CD1c-positive myeloid dendritic cell (primary cell): ENCODE results near the gene CDH15.
"Not testable (repeated sequence)": the region's sequence is repeated elsewhere in the genome, so short reads cannot be mapped to it uniquely, and the experiment has no call there.

Source experiments
- DNase-seq: peaks from one replicate; pipeline ENCODE4 v3.0.0-alpha.2; 2016; ENCODE audit errors: extremely low spot score

CDH15 gene

DNA sequence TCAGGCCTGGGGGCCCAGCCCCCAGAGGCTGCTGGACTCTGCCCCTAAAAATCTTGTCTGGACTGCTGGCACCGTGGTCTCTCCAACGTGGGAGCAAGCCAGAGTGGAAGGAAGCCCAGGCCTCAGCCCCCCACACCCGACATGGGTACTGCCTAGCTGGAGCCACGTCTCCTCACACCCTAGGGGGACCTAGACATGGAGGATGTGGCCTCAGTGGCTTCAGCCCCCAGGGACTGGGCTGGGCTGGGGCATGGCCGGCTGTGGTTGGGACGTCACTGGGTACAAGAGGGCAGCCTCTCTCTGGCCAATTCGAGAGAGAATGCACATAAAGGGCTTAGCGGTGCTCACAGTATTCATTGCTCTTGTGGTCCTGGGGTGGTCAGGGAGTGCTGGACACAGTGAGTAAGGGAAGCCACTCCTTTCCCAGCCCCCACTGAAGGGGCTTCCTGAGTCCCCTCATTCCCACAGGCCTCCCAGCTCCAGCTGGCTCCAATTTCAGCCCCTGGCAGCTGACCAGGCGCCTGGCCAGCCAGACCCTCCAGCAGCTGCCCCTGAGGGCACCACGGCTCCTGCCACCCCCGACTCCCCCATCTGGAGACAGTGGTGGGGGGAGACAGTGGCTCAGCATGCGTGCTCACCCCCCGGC lies 1.1 kb downstream of the CDH15 start:
- no peak for DNase-seq

GRCh38 chr16:89173174-89173921 lies 1.8 kb downstream of the CDH15 start:
- no peak for DNase-seq

- no peak for DNase-seq
These were observed 2.7 kb downstream of the CDH15 start for GRCh38 chr16:89174055-89174827.

GRCh38 chr16:89174877-89175276 lies 3.3 kb downstream of the CDH15 start:
- no peak for DNase-seq

DNA sequence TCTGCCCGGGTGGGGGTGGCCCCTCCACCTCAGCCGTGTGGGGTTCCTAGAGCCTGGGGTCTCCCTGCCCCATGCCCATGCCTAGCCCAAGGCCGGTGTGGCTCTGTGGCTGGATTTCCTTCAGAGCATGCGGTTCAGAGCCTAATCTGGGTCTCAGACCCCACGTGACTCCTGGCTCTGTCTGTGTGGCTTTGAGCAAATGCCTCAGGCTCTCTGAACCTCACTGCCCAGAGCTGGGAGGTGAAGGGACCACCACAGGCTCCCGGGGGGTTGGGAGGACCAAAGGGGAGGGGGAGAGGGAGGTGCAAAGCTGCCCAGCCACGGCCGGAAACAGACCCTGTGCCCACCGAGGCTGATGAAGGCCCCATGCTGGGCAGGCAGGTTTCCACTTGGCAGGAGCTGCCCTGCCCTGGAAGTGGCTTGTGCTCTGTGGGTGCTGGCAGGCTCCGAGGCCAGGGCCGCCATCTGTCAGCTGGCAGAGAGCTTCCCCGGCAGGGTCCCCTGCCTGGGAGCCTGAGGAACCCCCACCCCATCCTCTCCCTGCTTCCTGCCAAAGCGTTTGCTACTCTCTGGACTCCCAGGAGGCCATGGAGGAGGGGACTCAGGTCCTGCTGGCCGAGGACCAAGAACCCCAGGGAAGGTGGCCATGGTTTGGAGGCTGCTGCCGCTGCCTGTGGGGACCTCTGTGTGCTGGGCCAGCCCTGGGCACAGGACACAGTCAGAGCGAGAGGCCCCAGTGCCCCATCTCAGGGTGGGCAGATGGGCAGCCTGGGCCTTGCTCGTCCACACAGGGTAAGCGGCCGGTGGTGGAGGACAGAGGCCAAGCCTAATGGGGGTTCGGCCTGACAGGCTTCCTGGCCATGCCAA lies 4.0 kb downstream of the CDH15 start:
- no peak for DNase-seq

GRCh38 chr16:89176147-89176690 lies 4.7 kb downstream of the CDH15 start:
- DNase-seq = no peak

DNA sequence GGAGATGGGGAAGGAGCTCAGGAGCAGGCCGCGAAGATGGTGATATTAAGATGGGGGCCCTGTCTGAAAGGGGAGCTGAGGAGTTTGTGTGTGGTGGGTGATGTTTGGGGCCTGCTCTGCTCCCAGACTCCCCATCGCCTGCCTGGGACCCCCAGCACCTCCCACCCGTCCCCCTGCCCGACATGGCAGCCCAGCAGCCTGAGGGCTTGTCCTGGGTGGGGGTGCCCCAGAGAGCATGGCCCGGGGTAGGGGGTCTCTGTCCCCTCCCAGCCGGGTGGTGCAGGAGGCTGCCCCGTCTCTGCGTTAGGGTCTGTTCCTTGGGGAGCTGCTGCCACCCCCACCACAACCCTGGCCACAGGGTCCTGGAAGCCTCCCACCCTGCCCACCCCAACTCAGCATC lies 5.2 kb downstream of the CDH15 start:
- no peak for DNase-seq

DNA sequence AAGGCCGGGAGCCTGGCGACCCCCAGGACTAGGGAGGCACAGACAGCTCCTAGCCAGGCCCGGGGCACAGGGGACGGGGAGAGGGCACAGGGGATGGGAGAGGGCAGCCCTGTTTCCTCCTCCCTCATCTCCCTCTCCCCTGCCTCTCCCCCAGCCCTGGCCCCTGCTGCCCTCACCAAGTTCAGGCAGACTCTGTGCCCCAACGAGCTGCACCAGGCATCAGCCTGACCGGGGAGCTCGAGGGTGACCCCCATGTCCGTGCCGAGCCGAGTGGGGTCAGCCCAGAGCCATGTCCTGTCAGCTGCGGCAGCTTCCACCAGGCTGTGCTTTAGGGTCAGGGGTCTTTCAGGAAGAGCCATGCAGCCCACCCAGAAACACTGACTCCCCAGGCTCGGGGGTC lies 6.0 kb downstream of the CDH15 start:
- no peak for DNase-seq

DNA sequence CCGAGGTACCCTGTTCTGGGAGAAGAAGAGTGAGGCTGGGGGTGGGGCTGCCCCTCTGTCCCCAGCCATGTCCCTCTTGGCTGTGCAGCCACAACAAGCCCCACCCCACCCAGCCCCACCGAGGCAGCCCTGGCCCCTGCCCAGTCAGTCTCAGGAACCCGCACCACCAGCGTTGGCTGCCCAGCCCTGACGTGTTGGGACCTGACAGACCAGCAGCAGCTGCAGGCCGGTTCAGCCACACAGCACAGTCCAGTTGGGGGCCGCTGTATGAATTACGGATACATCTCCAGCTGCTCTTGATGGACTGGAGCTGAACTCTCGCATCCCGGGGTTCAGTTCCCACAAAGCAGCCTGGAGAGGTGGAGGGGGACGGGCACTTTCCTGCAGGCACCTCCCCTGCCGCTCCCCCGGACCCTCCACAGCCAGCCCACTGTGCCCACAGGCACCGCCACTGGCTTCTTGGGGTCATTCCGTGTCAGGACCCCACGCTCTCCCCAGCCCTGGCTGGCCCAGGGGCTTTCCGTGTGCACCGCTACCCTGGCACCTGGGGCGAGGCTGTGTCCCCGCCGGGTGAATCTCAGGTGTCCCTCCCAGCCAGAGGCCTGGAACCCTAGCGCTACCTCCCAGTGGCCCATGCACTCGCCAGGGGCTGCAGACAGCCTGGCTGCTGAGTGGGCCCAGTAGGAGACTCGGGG lies 7.1 kb downstream of the CDH15 start:
- DNase-seq = no peak

GRCh38 chr16:89179148-89179484 lies 7.6 kb downstream of the CDH15 start:
- DNase-seq = no peak

DNA sequence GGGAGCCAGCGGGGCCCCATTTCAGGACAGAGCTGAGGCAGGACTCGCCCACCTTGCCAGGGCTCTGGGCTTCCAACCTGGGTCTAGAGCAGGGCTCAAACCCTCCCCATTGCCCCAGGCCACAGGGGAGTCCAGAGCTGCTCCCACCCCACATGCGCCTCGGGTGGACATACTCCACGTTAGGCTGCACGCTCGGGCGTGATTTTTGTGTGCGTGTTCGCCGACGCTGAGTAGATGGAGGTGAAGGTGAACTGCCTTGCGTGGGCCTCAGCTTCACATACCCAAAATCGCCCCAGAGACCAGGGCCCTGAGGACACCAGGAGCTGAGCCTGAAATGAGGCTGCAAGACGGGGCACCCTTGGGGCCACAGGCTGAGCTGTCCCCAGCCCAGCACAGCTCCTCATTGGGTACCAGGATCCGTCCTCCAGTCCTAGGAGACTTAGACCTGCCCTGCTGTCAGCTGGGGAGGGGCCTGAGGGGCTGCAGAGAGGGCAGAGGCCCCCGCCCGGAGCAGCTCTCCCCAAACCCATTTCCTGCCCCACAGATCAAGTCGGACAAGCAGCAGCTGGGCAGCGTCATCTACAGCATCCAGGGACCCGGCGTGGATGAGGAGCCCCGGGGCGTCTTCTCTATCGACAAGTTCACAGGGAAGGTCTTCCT lies 8.2 kb downstream of the CDH15 start:
- no peak for DNase-seq

- no peak for DNase-seq
These were observed 11.9 kb downstream of the CDH15 start for GRCh38 chr16:89183463-89183862.

- no peak for DNase-seq
These were observed 12.6 kb downstream of the CDH15 start for GRCh38 chr16:89183975-89184676.

DNA sequence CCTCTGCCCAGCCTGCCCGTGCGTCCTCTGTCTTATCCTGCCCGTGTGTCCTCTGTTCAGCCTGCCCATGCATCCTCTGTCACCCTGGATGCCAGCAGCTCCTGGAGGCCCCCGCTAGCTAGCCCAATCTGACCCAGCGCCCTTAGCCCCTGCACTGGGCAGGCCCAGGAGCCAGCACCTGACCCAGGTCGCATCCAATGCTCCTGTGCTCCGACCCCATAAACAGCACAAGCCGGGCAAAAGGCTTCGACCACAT lies 13.1 kb downstream of the CDH15 start:
- DNase-seq = no peak

- no peak for DNase-seq
These were observed 13.6 kb downstream of the CDH15 start for GRCh38 chr16:89184933-89185794.

DNA sequence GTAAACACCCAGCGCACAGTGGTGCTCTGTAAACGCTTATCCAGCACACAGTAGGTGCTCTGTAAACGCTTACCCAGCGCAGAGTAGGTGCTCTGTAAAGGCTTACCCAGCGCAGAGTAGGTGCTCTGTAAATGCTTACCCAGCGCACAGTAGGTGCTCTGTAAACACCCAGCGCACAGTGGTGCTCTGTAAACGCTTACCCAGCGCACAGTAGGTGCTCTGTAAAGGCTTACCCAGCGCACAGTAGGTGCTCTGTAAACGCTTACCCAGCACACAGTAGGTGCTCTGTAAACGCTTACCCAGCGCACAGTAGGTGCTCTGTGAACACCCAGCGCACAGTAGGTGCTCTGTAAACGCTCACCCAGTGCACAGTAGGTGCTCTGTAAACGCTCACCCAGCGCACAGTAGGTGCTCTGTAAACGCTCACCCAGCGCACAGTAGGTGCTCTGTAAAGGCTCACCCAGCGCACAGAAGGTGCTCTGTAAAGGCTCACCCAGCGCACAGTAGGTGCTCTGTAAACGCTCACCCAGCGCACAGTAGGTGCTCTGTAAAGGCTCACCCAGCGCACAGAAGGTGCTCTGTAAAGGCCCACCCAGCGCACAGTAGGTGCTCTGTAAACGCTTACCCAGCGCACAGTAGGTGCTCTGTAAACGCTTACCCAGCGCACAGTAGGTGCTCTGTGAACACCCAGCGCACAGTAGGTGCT lies 14.5 kb downstream of the CDH15 start:
- DNase-seq = not testable (repeated sequence)

DNA sequence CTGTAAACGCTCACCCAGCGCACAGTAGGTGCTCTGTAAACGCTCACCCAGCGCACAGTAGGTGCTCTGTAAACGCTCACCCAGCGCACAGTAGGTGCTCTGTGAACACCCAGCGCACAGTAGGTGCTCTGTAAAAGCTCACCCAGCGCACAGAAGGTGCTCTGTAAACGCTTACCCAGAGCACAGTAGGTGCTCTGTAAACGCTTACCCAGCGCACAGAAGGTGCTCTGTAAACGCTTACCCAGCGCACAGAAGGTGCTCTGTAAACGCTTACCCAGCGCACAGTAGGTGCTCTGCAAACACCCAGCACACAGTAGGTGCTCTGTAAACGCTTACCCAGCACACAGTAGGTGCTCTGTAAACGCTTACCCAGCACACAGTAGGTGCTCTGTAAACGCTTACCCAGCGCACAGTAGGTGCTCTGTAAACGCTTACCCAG lies 15.1 kb downstream of the CDH15 start:
- not testable (repeated sequence) for DNase-seq

DNA sequence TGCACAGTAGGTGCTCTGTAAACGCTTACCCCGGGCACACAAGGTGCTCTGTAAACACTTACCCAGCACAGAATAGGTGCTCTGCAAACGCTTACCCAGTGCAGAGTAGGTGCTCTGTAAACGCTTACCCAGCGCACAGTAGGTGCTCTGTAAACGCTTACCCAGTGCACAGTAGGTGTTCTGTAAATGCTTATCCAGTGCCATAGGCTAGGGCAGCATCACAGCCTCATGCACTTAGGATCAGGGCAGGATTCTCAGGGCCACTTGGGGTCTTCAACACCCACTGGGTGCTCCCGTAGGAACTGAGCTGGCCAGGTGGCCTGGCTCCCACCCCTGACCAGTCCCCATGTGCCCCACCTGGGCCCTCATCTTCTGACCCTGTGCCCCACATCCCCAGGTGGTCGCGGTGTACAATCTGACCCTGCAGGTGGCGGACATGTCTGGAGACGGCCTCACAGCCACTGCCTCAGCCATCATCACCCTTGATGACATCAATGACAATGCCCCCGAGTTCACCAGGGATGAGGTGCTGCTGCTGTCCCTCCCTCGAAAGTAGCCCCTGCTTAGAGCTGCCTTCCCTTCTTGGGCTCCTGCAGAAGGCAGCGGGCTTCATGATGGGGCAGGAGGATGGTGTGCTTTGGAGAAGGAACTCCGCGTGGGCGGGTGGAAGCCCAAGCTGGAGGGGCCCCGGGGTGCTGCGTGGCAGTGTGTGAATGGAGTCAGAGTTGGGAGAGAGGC lies 15.7 kb downstream of the CDH15 start:
- DNase-seq = peak; percentile 69
